IMR-90 (cell line): ENCODE data around the gene DNM3. TPM values are rescaled to one million over a fixed set of nuclear protein-coding genes. Genes with fewer than 3 reads are reported as not detected.

Experiments used
- ATAC-seq: fragments of 200-7000 bp; cut with Tn5 transposase; 2 replicates; pipeline ENCODE4 v1.9.1; 2020; ENCODE audit warnings: low read depth, mild to moderate bottlenecking, moderate library complexity
- BruUV-seq: library from RNA; stranded (reverse); fragments of 400-500 nt; replicated peaks from 2 replicates; lab custom pipeline; 2021; lab: Mats Ljungman, UMichigan
- CTCF ChIA-PET: fragments of 300-600 bp; formaldehyde crosslinking; extraction: SDS; loops from one replicate; lab custom pipeline; 2021; ENCODE audit warnings: antibody characterized with exemption; lab: Yijun Ruan, JAX
- POLR2A ChIA-PET: fragments of 300-600 bp; sonication (Branson Sonifier 250); formaldehyde crosslinking; loops from one replicate; lab custom pipeline; 2022; ENCODE audit warnings: antibody characterized with exemption; ENCODE audit not compliant: unreplicated experiment; lab: Charles Lee
- DNase-seq: peaks from one replicate; pipeline ENCODE4 v3.0.0; 2013
- H2AFZ ChIP-seq: replicated peaks from 2 replicates; pipeline ENCODE3; 2013; ENCODE audit warnings: low read length, mild to moderate bottlenecking; ENCODE audit not compliant: poor library complexity
- H2AK5ac ChIP-seq: 2 replicates; pipeline ENCODE4 v1.6.1; 2013; ENCODE audit warnings: low read depth, low read length, inconsistent platforms
- H2AK9ac ChIP-seq: replicated peaks from 2 replicates; pipeline ENCODE3; 2013; ENCODE audit warnings: mild to moderate bottlenecking, low read depth, low read length, moderate library complexity; ENCODE audit not compliant: poor library complexity
- H2BK120ac ChIP-seq: 2 replicates; pipeline ENCODE4 v1.6.1; 2013; ENCODE audit warnings: low read depth, low read length, inconsistent platforms
- H2BK15ac ChIP-seq: 3 replicates; pipeline ENCODE4 v1.6.1; 2013; ENCODE audit warnings: low read depth, low read length, inconsistent platforms
- H2BK20ac ChIP-seq: 2 replicates; pipeline ENCODE4 v1.6.1; 2013; ENCODE audit warnings: low read depth, mild to moderate bottlenecking, inconsistent platforms, low read length, moderate library complexity
- H2BK5ac ChIP-seq: 2 replicates; pipeline ENCODE4 v1.6.1; 2013; ENCODE audit warnings: mild to moderate bottlenecking, low read depth, low read length, inconsistent platforms; ENCODE audit not compliant: poor library complexity, severe bottlenecking
- H3K14ac ChIP-seq: replicated peaks from 2 replicates; pipeline ENCODE4 v1.6.1; 2013; ENCODE audit warnings: low read depth, low read length, inconsistent platforms
- H3K18ac ChIP-seq: 2 replicates; pipeline ENCODE4 v1.6.1; 2013; ENCODE audit warnings: low read depth, low read length, control low read depth
- H3K23ac ChIP-seq: 2 replicates; pipeline ENCODE4 v1.6.1; 2013; ENCODE audit warnings: low read depth, low read length, inconsistent platforms
- H3K27ac ChIP-seq: 2 replicates; pipeline ENCODE4 v1.5.1; 2013; ENCODE audit warnings: mild to moderate bottlenecking, control low read depth, low read length; ENCODE audit not compliant: insufficient read depth
- H3K27me3 ChIP-seq: 2 replicates; pipeline ENCODE4 v1.6.1; 2013; ENCODE audit warnings: low read length; ENCODE audit not compliant: control insufficient read depth, insufficient read depth
- H3K36me3 ChIP-seq: 2 replicates; pipeline ENCODE4 v1.6.1; 2013; ENCODE audit warnings: low read length, mixed read lengths; ENCODE audit not compliant: control insufficient read depth, insufficient read depth
- H3K4ac ChIP-seq: 2 replicates; pipeline ENCODE4 v1.6.1; 2013; ENCODE audit warnings: low read depth, low read length, inconsistent platforms
- H3K4me1 ChIP-seq: 2 replicates; pipeline ENCODE4 v1.6.1; 2013; ENCODE audit warnings: low read length, mixed read lengths; ENCODE audit not compliant: control insufficient read depth, insufficient read depth
- H3K4me2 ChIP-seq: 2 replicates; pipeline ENCODE4 v1.6.1; 2013; ENCODE audit warnings: low read depth, mild to moderate bottlenecking, control low read depth, low read length, moderate library complexity
- H3K4me3 ChIP-seq: 2 replicates; pipeline ENCODE4 v1.5.1; 2013; ENCODE audit warnings: low read depth, mild to moderate bottlenecking, control low read depth, low read length, moderate library complexity; ENCODE audit not compliant: insufficient read depth
- H3K56ac ChIP-seq: 2 replicates; pipeline ENCODE4 v1.6.1; 2013; ENCODE audit warnings: low read length, inconsistent platforms; ENCODE audit not compliant: insufficient read depth; ENCODE audit errors: extremely low read depth
- H3K79me1 ChIP-seq, 2 experiments: 2 replicates each; pipeline ENCODE4 v1.6.1; 2013; ENCODE audit warnings: low read length in 2 of 2, inconsistent platforms in 1 of 2, low read depth in 1 of 2
- H3K9ac ChIP-seq: 2 replicates; pipeline ENCODE4 v1.6.1; 2013; ENCODE audit warnings: low read depth, low read length, control low read depth
- H3K9me1 ChIP-seq: 2 replicates; pipeline ENCODE4 v1.6.1; 2013; ENCODE audit warnings: low read length, inconsistent platforms; ENCODE audit not compliant: insufficient read depth
- H3K9me3 ChIP-seq: 2 replicates; pipeline ENCODE4 v1.6.1; 2013; ENCODE audit warnings: low read length; ENCODE audit not compliant: control insufficient read depth, insufficient read depth
- H4K20me1 ChIP-seq: 2 replicates; pipeline ENCODE4 v1.6.1; 2013; ENCODE audit warnings: low read length, inconsistent platforms; ENCODE audit not compliant: insufficient read depth
- H4K5ac ChIP-seq: 2 replicates; pipeline ENCODE4 v1.6.1; 2013; ENCODE audit warnings: mild to moderate bottlenecking, low read depth, low read length, control low read depth
- H4K8ac ChIP-seq, 2 experiments: 2 replicates each; pipeline ENCODE4 v1.6.1; 2013; ENCODE audit warnings: low read depth in 2 of 2, low read length in 2 of 2, control low read depth in 1 of 2, inconsistent platforms in 1 of 2
- H4K91ac ChIP-seq: 2 replicates; pipeline ENCODE4 v1.6.1; 2013; ENCODE audit warnings: low read depth, low read length, inconsistent platforms; ENCODE audit not compliant: insufficient read depth
- CEBPB ChIP-seq: IDR thresholded peaks from 2 replicates; pipeline ENCODE4 v1.6.1; 2012; ENCODE audit warnings: low read depth, low read length, improper control_type of control experiment
- CHD1 ChIP-seq: IDR thresholded peaks from 2 replicates; pipeline ENCODE4 v1.6.1; 2012; ENCODE audit warnings: low read depth, low read length, improper control_type of control experiment
- FOS ChIP-seq: fragments of 150-350 bp; IDR thresholded peaks from 2 replicates; pipeline ENCODE4 v1.6.1; 2016; ENCODE audit warnings: low read depth, low read length
- MAFK ChIP-seq: IDR thresholded peaks from 2 replicates; pipeline ENCODE4 v1.6.1; 2012; ENCODE audit warnings: low read depth, low read length, improper control_type of control experiment
- MAZ ChIP-seq: IDR thresholded peaks from 2 replicates; pipeline ENCODE4 v1.6.1; 2012; ENCODE audit warnings: low read depth, mild to moderate bottlenecking, low read length, improper control_type of control experiment, moderate library complexity, borderline replicate concordance
- MXI1 ChIP-seq: IDR thresholded peaks from 2 replicates; pipeline ENCODE4 v1.6.1; 2012; ENCODE audit warnings: low read depth, mild to moderate bottlenecking, low read length, moderate library complexity, borderline replicate concordance
- NFE2L2 ChIP-seq: fragments of 150-350 bp; IDR thresholded peaks from 2 replicates; pipeline ENCODE4 v1.6.1; 2016; ENCODE audit warnings: low read depth, mild to moderate bottlenecking, low read length
- RAD21 ChIP-seq: IDR thresholded peaks from 2 replicates; pipeline ENCODE4 v1.6.1; 2012; ENCODE audit warnings: low read length, improper control_type of control experiment
- RCOR1 ChIP-seq: IDR thresholded peaks from 2 replicates; pipeline ENCODE4 v1.6.1; 2012; ENCODE audit warnings: mild to moderate bottlenecking, low read length, improper control_type of control experiment; ENCODE audit not compliant: insufficient replicate concordance
- RFX5 ChIP-seq: IDR thresholded peaks from 2 replicates; pipeline ENCODE4 v1.8.0; 2012; ENCODE audit warnings: low read depth, mild to moderate bottlenecking, low read length, moderate library complexity
- SMC3 ChIP-seq: fragments of 150-350 bp; IDR thresholded peaks from 2 replicates; pipeline ENCODE4 v1.6.1; 2016; ENCODE audit warnings: low read depth, mild to moderate bottlenecking, antibody characterized with exemption, low read length, moderate library complexity
- WGBS, 2 experiments: methylation state at CpG; one replicate each; pipeline versions ENCODE4 v1.1.5 to v1.1.7; 2013; ENCODE audit warnings: missing lambda C conversion rate in 2 of 2; ENCODE audit not compliant: insufficient read length in 1 of 2; ENCODE audit errors: extremely low coverage in 2 of 2; 5-methylcytosine and 5-hydroxymethylcytosine counted together
- dilution Hi-C: fragments of 300-500 bp; cut with HindIII; formaldehyde crosslinking; loops from one replicate; pipeline ENCODE4 v1.14.3; 2018; ENCODE audit warnings: low sequenced_read_pairs; ENCODE audit not compliant: unreplicated experiment
- in situ Hi-C: fragments of 300-500 bp; cut with MboI; formaldehyde crosslinking; loops from 3 replicates; pipeline ENCODE4 v1.14.3; 2019; ENCODE audit warnings: low sequenced_read_pairs, inconsistent platforms, mixed read lengths
- intact Hi-C: fragments of 100-400 bp; cut with micrococcal nuclease; formaldehyde crosslinking; loops from 2 replicates; pipeline ENCODE4 v1.10.0; 2022
- polyA plus RNA-seq, 3 experiments: library from polyadenylated mRNA; depleted of rRNA; stranded (reverse); fragments of >200 nt; gene quantifications; 2 replicates each; pipeline ENCODE4 v1.2.3, GENCODE V29; 2012; ENCODE audit warnings: low replicate concordance in 1 of 3
- total RNA-seq: library from RNA; depleted of rRNA; stranded (reverse); fragments of >200 nt; gene quantifications from 2 replicates; pipeline ENCODE4 v1.2.3, GENCODE V29; 2012
- TF ChIP-seq, protein P1 (sequence below): conservative IDR thresholded peaks from 2 replicates; pipeline ENCODE4 v1.5.1; 2012; ENCODE audit warnings: mild to moderate bottlenecking, low read depth, low read length, improper control_type of control experiment
- TF ChIP-seq, protein P2 (sequence below): fragments of 150-350 bp; IDR thresholded peaks from 2 replicates; pipeline ENCODE4 v1.6.1; 2017; ENCODE audit warnings: mild to moderate bottlenecking, antibody characterized with exemption, low read length, low read depth

Gene DNM3
- total and polyA plus RNA-seq, 2 of the 4 experiments (the other 2 are of a cell fraction), result 0.36 TPM

DNA sequence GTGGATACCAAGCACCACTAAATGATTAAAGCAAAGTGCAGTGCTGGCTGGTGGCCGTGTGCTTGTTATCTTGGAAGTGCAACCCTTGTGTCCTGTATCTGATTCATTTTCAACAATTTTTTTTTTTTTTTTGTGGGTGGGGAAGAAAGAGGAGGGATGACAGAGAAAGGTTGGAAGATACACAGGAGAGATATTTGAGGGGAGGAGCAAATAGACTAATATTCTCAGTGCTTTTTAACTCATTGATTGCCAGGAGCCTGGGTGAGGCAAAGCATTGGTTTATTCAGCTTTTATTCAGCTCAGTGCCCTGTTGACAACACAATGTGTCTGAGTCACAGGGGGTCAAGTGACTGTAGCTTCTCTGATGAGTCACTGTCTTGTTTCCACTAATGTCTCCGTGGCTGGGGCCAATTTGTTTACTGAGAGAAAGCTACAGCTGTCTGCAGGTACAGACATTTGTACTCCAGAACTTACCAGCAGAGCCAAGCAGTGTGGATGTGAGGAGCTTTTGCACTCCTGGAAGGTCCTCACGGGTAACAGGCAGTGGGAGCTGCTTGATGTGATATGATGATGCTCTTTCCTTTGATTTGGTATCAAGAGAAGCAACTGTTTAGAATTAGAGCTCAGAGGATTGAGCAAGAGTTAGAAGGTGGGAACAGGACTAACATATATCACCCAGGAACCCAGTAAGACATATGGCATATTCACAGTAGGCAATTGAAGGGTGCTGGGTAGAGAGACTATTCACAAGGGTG is 23.6 kb upstream of the DNM3 start (continued):
- TF ChIP-seq MAZ, result no peak
- no peak for TF ChIP-seq MXI1

DNA sequence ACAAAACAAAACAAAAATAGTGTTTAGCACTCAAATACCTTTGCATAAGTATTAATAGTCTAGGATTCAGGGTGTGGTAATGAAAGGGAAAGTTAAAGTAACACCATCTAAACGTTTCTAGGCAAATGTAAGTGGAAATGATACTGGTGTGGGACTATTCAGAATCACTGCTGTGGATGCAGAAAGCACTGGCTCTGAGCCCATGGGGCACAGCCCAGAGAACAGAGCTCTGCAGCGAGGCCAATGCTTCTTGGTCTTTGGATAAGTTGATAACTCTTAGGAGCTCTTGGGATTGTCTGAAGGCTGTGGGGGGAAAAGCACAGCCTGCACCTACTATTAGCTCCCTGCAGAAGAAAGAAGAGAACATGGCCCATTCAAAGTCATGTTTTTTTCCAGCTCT is 21.4 kb upstream of the DNM3 start:
- no peak overlapping the region for H2BK120ac ChIP-seq
- no peak overlapping the region for H2BK5ac ChIP-seq
- no peak for ATAC-seq
- no peak overlapping the region for H2BK15ac ChIP-seq
- no peaks in the 10 kb centered on the region for H3K79me1 ChIP-seq
- 60% methylated on average over 1 of the region's 2 CpGs; no CpG with 5 or more reads in 1 of the 2 experiments for WGBS, 2 experiments
- DNase-seq, result no peak
- no TSS peak for BruUV-seq
- no peak overlapping the region for H3K4me2 ChIP-seq
- no peaks in the 10 kb centered on the region for H3K36me3 ChIP-seq
- no peak overlapping the region for H3K4ac ChIP-seq
- dilution Hi-C loops, result no loop called here
- H3K14ac ChIP-seq, result no peak overlapping the region
- intact Hi-C loops, result no loop called here
- no peak overlapping the region for H3K18ac ChIP-seq
- H4K20me1 ChIP-seq, result no peaks in the 10 kb centered on the region
- no peak overlapping the region for H2AK9ac ChIP-seq
- peaks cover 7% of the 10 kb centered on the region for H3K9me1 ChIP-seq
- no peak overlapping the region for H3K27ac ChIP-seq
- ChIA-PET CTCF (interaction anchor here (0.5 kb wide), 1 partner anchor 19 kb away, joined by 3 read pairs; no protein-coding TSS in a partner anchor), POLR2A (no interaction called here)
- no peak overlapping the region for H4K8ac ChIP-seq
- H3K4me3 ChIP-seq, result no peak overlapping the region
- H2AFZ ChIP-seq, result no peak overlapping the region
- H3K56ac ChIP-seq, result no peak overlapping the region
- H3K23ac ChIP-seq, result no peak overlapping the region
- H3K4me1 ChIP-seq, result peaks cover 6% of the 10 kb centered on the region
- H3K9ac ChIP-seq, result no peak overlapping the region
- no peak overlapping the region for H4K5ac ChIP-seq
- H4K91ac ChIP-seq, result no peak overlapping the region
- no peak overlapping the region for H2AK5ac ChIP-seq
- no peaks in the 10 kb centered on the region for H3K9me3 ChIP-seq
- H2BK20ac ChIP-seq, result no peak overlapping the region
- H3K27me3 ChIP-seq, result peaks cover 5% of the 10 kb centered on the region; the same call in 1 of the 2 replicates
- in situ Hi-C loops, result loop anchor here (25.0 kb wide), 1 partner anchor 592 kb away; the partner anchor contains the start of gene C1orf105
- TF ChIP-seq RAD21, result no peak
- TF ChIP-seq FOS, result no peak
- TF ChIP-seq NFE2L2, result no peak
- TF ChIP-seq RFX5, result no peak
- TF ChIP-seq RCOR1, result no peak
- TF ChIP-seq MXI1, result no peak
- no peak for TF ChIP-seq CEBPB
- TF ChIP-seq, protein P1, sequence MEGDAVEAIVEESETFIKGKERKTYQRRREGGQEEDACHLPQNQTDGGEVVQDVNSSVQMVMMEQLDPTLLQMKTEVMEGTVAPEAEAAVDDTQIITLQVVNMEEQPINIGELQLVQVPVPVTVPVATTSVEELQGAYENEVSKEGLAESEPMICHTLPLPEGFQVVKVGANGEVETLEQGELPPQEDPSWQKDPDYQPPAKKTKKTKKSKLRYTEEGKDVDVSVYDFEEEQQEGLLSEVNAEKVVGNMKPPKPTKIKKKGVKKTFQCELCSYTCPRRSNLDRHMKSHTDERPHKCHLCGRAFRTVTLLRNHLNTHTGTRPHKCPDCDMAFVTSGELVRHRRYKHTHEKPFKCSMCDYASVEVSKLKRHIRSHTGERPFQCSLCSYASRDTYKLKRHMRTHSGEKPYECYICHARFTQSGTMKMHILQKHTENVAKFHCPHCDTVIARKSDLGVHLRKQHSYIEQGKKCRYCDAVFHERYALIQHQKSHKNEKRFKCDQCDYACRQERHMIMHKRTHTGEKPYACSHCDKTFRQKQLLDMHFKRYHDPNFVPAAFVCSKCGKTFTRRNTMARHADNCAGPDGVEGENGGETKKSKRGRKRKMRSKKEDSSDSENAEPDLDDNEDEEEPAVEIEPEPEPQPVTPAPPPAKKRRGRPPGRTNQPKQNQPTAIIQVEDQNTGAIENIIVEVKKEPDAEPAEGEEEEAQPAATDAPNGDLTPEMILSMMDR, result no peak
- no peak for TF ChIP-seq SMC3
- TF ChIP-seq, protein P2, sequence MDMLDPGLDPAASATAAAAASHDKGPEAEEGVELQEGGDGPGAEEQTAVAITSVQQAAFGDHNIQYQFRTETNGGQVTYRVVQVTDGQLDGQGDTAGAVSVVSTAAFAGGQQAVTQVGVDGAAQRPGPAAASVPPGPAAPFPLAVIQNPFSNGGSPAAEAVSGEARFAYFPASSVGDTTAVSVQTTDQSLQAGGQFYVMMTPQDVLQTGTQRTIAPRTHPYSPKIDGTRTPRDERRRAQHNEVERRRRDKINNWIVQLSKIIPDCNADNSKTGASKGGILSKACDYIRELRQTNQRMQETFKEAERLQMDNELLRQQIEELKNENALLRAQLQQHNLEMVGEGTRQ, result no peak
- no peak for TF ChIP-seq MAZ
- TF ChIP-seq CHD1, result no peak
- TF ChIP-seq MAFK, result no peak
